ENCODE measurements around the gene AGA. TPM values are rescaled to one million over a fixed set of nuclear protein-coding genes. Genes with fewer than 3 reads are reported as not detected.

AGA gene
- total and polyA plus RNA-seq, 2 of the 13 experiments (the other 11 are each of a cell fraction or from before 2014, with no cell fraction given): 21.9 to 22.3 TPM

DNA sequence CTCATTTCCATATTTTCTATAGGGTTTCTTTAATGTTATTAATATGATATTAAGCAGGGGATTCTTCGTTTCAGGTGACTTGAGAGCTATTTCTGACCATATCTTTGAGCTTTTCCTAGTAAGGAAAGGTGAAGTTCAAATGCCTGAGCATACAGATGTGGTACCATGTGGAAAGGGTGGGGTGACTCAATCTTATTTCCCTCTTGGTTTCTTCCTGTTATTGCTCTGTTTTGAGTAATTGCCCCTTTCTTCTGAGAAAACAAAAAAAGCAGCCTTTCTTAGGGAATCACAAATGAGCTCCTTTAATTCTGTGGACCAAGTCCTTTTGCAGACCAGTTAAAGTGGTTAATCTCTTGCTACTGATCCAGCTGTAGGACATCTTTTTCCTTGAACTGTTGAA is 41.0 kb upstream of the AGA start (continued):
- no peak for TF ChIP-seq MBNL3 (CRISPR knock-in tag; conservative IDR thresholded peaks at IDR 0.05)

DNA sequence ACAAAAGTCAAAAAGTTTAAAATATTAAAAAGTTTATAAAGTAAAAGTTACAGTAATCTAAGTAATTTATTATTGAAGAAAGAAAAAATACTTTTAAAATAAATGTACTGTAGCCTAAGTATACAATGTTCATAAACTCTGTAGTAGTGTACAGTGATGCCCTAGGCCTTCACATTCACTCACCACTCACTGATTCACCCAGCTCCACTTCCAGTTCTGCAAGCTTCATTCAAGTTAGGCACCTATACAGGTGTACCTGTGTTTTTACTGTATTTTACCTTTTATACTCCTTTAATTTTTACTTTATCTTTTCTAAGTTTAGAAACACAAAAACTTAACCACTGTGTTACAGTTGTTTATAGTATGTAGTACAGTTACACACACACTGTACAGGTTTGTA is 40.1 kb upstream of the AGA start:
- ChIA-PET CTCF (ENCODE audit: low intra/inter-chr PET ratio, low total read pairs) (no interaction called here), POLR2A (no interaction called here)
- H3K9ac ChIP-seq (ENCODE audit: insufficient read depth, low read depth, low read length): no peak overlapping the region
- FAIRE-seq (no peak), DNase-seq (ENCODE audit: low spot score) (no peak), ATAC-seq (no peak)
- no peak overlapping the region for H2AFZ ChIP-seq (ENCODE audit: low read length)
- no peak overlapping the region for H3K27ac ChIP-seq (ENCODE audit: extremely low read length, insufficient read depth, low read length)
- H4K20me1 ChIP-seq (ENCODE audit: insufficient read depth, low read length): no peaks in the 10 kb centered on the region
- H3K4me1 ChIP-seq (ENCODE audit: insufficient read depth, low read length): no peaks in the 10 kb centered on the region
- H3K4me2 ChIP-seq (ENCODE audit: low read depth, low read length): no peak overlapping the region
- H3K9me3 ChIP-seq (ENCODE audit: low read length): no peaks in the 10 kb centered on the region
- BruUV-seq (replicated peaks): no TSS peak
- in situ Hi-C loops (cut with HindIII; ENCODE audit: extremely low pct_ligation_motif_present, low pct_unique_long_range_greater_than_20kb): no loop called here
- H3K36me3 ChIP-seq (replicated peaks in 1 of 2; ENCODE audit: control insufficient read depth in 1 of 2, insufficient read depth in 2 of 2, low read length in 2 of 2): no peaks in the 10 kb centered on the region
- no peaks in the 10 kb centered on the region for H3K27me3 ChIP-seq (ENCODE audit: control insufficient read depth in 1 of 2, insufficient read depth in 2 of 2, low read length in 2 of 2)
- TF ChIP-seq MBNL3 (CRISPR knock-in tag; conservative IDR thresholded peaks at IDR 0.05): no peak
- TF ChIP-seq TARDBP (CRISPR knock-in tag; IDR thresholded peaks at IDR 0.05): no peak
- TF ChIP-seq SATB2 (CRISPR knock-in tag; IDR thresholded peaks at IDR 0.05): no peak
- TF ChIP-seq HCFC1 (IDR thresholded peaks at IDR 0.05; ENCODE audit: low read depth, low read length): no peak
- TF ChIP-seq, protein P1, sequence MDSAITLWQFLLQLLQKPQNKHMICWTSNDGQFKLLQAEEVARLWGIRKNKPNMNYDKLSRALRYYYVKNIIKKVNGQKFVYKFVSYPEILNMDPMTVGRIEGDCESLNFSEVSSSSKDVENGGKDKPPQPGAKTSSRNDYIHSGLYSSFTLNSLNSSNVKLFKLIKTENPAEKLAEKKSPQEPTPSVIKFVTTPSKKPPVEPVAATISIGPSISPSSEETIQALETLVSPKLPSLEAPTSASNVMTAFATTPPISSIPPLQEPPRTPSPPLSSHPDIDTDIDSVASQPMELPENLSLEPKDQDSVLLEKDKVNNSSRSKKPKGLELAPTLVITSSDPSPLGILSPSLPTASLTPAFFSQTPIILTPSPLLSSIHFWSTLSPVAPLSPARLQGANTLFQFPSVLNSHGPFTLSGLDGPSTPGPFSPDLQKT (CRISPR knock-in tag; IDR thresholded peaks at IDR 0.05; ENCODE audit: borderline replicate concordance): no peak
- TF ChIP-seq ZNF788 (CRISPR knock-in tag; IDR thresholded peaks at IDR 0.05; ENCODE audit: borderline replicate concordance): no peak
- no peak for TF ChIP-seq NFE2 (CRISPR knock-in tag; IDR thresholded peaks at IDR 0.05)
- TF ChIP-seq HIVEP1 (CRISPR knock-in tag; IDR thresholded peaks at IDR 0.05): no peak
- TF ChIP-seq, protein P2, sequence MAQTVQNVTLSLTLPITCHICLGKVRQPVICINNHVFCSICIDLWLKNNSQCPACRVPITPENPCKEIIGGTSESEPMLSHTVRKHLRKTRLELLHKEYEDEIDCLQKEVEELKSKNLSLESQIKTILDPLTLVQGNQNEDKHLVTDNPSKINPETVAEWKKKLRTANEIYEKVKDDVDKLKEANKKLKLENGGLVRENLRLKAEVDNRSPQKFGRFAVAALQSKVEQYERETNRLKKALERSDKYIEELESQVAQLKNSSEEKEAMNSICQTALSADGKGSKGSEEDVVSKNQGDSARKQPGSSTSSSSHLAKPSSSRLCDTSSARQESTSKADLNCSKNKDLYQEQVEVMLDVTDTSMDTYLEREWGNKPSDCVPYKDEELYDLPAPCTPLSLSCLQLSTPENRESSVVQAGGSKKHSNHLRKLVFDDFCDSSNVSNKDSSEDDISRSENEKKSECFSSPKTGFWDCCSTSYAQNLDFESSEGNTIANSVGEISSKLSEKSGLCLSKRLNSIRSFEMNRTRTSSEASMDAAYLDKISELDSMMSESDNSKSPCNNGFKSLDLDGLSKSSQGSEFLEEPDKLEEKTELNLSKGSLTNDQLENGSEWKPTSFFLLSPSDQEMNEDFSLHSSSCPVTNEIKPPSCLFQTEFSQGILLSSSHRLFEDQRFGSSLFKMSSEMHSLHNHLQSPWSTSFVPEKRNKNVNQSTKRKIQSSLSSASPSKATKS (CRISPR knock-in tag; IDR thresholded peaks at IDR 0.05): no peak
- TF ChIP-seq, protein P3, sequence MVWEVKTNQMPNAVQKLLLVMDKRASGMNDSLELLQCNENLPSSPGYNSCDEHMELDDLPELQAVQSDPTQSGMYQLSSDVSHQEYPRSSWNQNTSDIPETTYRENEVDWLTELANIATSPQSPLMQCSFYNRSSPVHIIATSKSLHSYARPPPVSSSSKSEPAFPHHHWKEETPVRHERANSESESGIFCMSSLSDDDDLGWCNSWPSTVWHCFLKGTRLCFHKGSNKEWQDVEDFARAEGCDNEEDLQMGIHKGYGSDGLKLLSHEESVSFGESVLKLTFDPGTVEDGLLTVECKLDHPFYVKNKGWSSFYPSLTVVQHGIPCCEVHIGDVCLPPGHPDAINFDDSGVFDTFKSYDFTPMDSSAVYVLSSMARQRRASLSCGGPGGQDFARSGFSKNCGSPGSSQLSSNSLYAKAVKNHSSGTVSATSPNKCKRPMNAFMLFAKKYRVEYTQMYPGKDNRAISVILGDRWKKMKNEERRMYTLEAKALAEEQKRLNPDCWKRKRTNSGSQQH (CRISPR knock-in tag; IDR thresholded peaks at IDR 0.05; ENCODE audit: low read depth): no peak
- no peak for TF ChIP-seq SNAI1 (CRISPR knock-in tag; IDR thresholded peaks at IDR 0.05; ENCODE audit: borderline replicate concordance)
- no peak for TF ChIP-seq MIXL1 (CRISPR knock-in tag; IDR thresholded peaks at IDR 0.05)
- no peak for TF ChIP-seq ZNF260 (CRISPR knock-in tag; IDR thresholded peaks at IDR 0.05; ENCODE audit: borderline replicate concordance, low read depth)
- no peak for TF ChIP-seq KLF13 (CRISPR knock-in tag; IDR thresholded peaks at IDR 0.05)
- no peak for TF ChIP-seq CENPX (CRISPR knock-in tag; IDR thresholded peaks at IDR 0.05)
- TF ChIP-seq ZKSCAN5 (CRISPR knock-in tag; IDR thresholded peaks at IDR 0.05): no peak
- no peak for TF ChIP-seq EP300 (IDR thresholded peaks at IDR 0.05; ENCODE audit: low read depth in 2 of 2, low read length in 2 of 2)
- TF ChIP-seq EP300 (CRISPR knock-in tag; IDR thresholded peaks at IDR 0.05; ENCODE audit: borderline replicate concordance): no peak
- TF ChIP-seq ZNF773 (CRISPR knock-in tag; IDR thresholded peaks at IDR 0.05; ENCODE audit: borderline replicate concordance): no peak
- no peak for TF ChIP-seq MATR3 (CRISPR knock-in tag; IDR thresholded peaks at IDR 0.05)
- H3K4me3 ChIP-seq (replicated peaks in 1 of 3; ENCODE audit: insufficient read depth in 1 of 3, low read depth in 2 of 3, low read length in 3 of 3): no peak overlapping the region
- intact Hi-C loops (cut with micrococcal nuclease; ENCODE audit: unreplicated experiment): no loop called here
- H3K79me2 ChIP-seq (ENCODE audit: insufficient read depth, low read length): no peaks in the 10 kb centered on the region

Measured in HepG2 (cell line).